HG02884 (cell line): Measurements from ENCODE around the gene DOCK2.
A peak's percentile ranks its signal among the peaks of the same experiment; 100 is the strongest.
"Not testable (repeated sequence)": the region's sequence is repeated elsewhere in the genome, so short reads cannot be mapped to it uniquely, and the experiment has no call there.

Experiments
- ATAC-seq: cut with Tn5 transposase; IDR thresholded peaks from one replicate; pipeline ENCODE4 v1.9.1; 2021; ENCODE audit warnings: mild to moderate bottlenecking, moderate library complexity; ENCODE audit not compliant: unreplicated experiment

The DOCK2 gene

GRCh38 chr5:169751490-169751889 is 114.4 kb downstream of the DOCK2 start:
- no peak for ATAC-seq

GRCh38 chr5:169752566-169752965 is 115.5 kb downstream of the DOCK2 start:
- ATAC-seq: not testable (repeated sequence)

GRCh38 chr5:169753795-169754194 is 116.7 kb downstream of the DOCK2 start:
- ATAC-seq: no peak

- ATAC-seq: no peak
These were observed 117.7 kb downstream of the DOCK2 start for GRCh38 chr5:169754737-169755136.

GRCh38 chr5:169756071-169756765 is 119.1 kb downstream of the DOCK2 start:
- no peak for ATAC-seq

- no peak for ATAC-seq
These were observed 119.9 kb downstream of the DOCK2 start for GRCh38 chr5:169757016-169757415.

GRCh38 chr5:169758886-169759285 is 121.8 kb downstream of the DOCK2 start:
- ATAC-seq: no peak

GRCh38 chr5:169760229-169760628 is 123.2 kb downstream of the DOCK2 start:
- no peak for ATAC-seq

GRCh38 chr5:169762338-169763095 is 125.4 kb downstream of the DOCK2 start:
- ATAC-seq: no peak

- ATAC-seq: no peak
These were observed 126.4 kb downstream of the DOCK2 start for GRCh38 chr5:169763376-169764017.

- no peak for ATAC-seq
These were observed 126.9 kb downstream of the DOCK2 start for GRCh38 chr5:169764018-169764378.

GRCh38 chr5:169765176-169765996 is 128.3 kb downstream of the DOCK2 start:
- no peak for ATAC-seq

GRCh38 chr5:169766943-169767342 is 129.9 kb downstream of the DOCK2 start:
- ATAC-seq: not testable (repeated sequence)

GRCh38 chr5:169767938-169768337 is 130.9 kb downstream of the DOCK2 start:
- no peak for ATAC-seq

GRCh38 chr5:169768416-169768815 is 131.3 kb downstream of the DOCK2 start:
- no peak for ATAC-seq

GRCh38 chr5:169770109-169770508 is 133.0 kb downstream of the DOCK2 start:
- ATAC-seq: no peak

GRCh38 chr5:169772256-169772655 is 135.2 kb downstream of the DOCK2 start:
- ATAC-seq: no peak

GRCh38 chr5:169772688-169773087 is 135.6 kb downstream of the DOCK2 start:
- no peak for ATAC-seq

GRCh38 chr5:169777159-169777558 is 140.1 kb downstream of the DOCK2 start:
- ATAC-seq: no peak

- peak; percentile 89 for ATAC-seq
These were observed 141.8 kb downstream of the DOCK2 start for GRCh38 chr5:169778622-169779596.
